Lung (tissue), 12 donors: Measurements from ENCODE around the gene SCYGR2. TPM values are rescaled to one million over a fixed set of nuclear protein-coding genes. Genes with fewer than 3 reads are reported as not detected.

Experiments
- ATAC-seq: fragments of 200-7000 bp; cut with Tn5 transposase; one replicate; pipeline ENCODE4 v1.9.1; 2020; ENCODE audit warnings: moderate number of reproducible peaks; ENCODE audit not compliant: insufficient read depth, low FRiP score
- DNase-seq, 3 donors: peaks; one replicate each; pipeline ENCODE4 v3.0.0-alpha.2; 2013 to 2017
- H3K27ac ChIP-seq, 2 donors: one replicate each; pipeline ENCODE4 v1.5.1; 2013; ENCODE audit warnings: mild to moderate bottlenecking in 2 of 2, moderate library complexity in 2 of 2, control low read depth in 1 of 2, inconsistent platforms in 1 of 2, low read depth in 1 of 2, low read length in 1 of 2
- H3K27me3 ChIP-seq, 3 donors: one replicate each; pipeline ENCODE4 v1.5.1; 2013; ENCODE audit warnings: low read length in 2 of 3; ENCODE audit not compliant: control insufficient read depth in 3 of 3, insufficient read depth in 3 of 3
- H3K36me3 ChIP-seq, 4 donors: one replicate each; pipeline ENCODE4 v1.5.1; 2013; ENCODE audit warnings: low read length in 4 of 4, mild to moderate bottlenecking in 1 of 4, moderate library complexity in 1 of 4; ENCODE audit not compliant: control insufficient read depth in 4 of 4, insufficient read depth in 4 of 4
- H3K4me1 ChIP-seq, 5 donors: one replicate each; pipeline ENCODE4 v1.5.1; 2013; ENCODE audit warnings: low read length in 5 of 5, mild to moderate bottlenecking in 2 of 5, moderate library complexity in 1 of 5; ENCODE audit not compliant: control insufficient read depth in 5 of 5, insufficient read depth in 5 of 5
- H3K4me3 ChIP-seq: one replicate; pipeline ENCODE4 v1.5.1; 2013; ENCODE audit warnings: mild to moderate bottlenecking, control low read depth, moderate library complexity
- H3K9ac ChIP-seq, 2 donors: one replicate each; pipeline ENCODE4 v1.5.1; 2013; ENCODE audit warnings: low read length in 2 of 2, control low read depth in 1 of 2; ENCODE audit not compliant: insufficient read depth in 1 of 2
- H3K9me3 ChIP-seq, 4 donors: one replicate each; pipeline ENCODE4 v1.5.1; 2013; ENCODE audit warnings: low read length in 3 of 4, mild to moderate bottlenecking in 1 of 4, moderate library complexity in 1 of 4; ENCODE audit not compliant: control insufficient read depth in 4 of 4, insufficient read depth in 3 of 4
- CTCF ChIP-seq: IDR thresholded peaks from 2 replicates; pipeline ENCODE4 v1.5.1; 2012; ENCODE audit warnings: mild to moderate bottlenecking; ENCODE audit errors: control extremely low read depth, extremely low read depth
- WGBS, 2 donors: extraction: QIAGEN DNeasy Blood & Tissue Kit; methylation state at CpG; one replicate each; pipeline ENCODE4 v1.1.7; 2013; 5-methylcytosine and 5-hydroxymethylcytosine counted together
- polyA plus RNA-seq, 2 donors: library from polyadenylated mRNA; stranded (reverse); fragments of 200-250 nt; gene quantifications; one replicate each; pipeline ENCODE4 v1.2.1, GENCODE V29; 2013
- total RNA-seq, 2 donors: library from RNA; depleted of rRNA in 1 of 2; stranded (reverse); fragments of >200 nt in 1 of 2; gene quantifications; one replicate each; pipeline ENCODE4 v1.2.1, GENCODE V29; 2014 to 2021
- donor health status: control.
- donor health status: control.
- donor health status: Bipolar disorder and iron deficiency.
- donor health status: healthy.
- donor health status: DM: yes; HTN: yes; CAD: no.

The SCYGR2 gene
- total and polyA plus RNA-seq, 4 donors = not detected

GRCh38 chr2:227576812-227577211, 21.9 kb upstream of the SCYGR2 start:
- Histone ChIP-seq H3K9ac (no peak overlapping the region), H3K36me3 (no peaks in the 10 kb centered on the region), H3K9me3 (no peaks in the 10 kb centered on the region), H3K4me1 (no peaks in the 10 kb centered on the region), H3K4me3 (no peak overlapping the region), H3K27ac (no peak overlapping the region), H3K27me3 (no peaks in the 10 kb centered on the region)
- no peak for DNase-seq
- no peak for ATAC-seq
- no peak for TF ChIP-seq CTCF
- 75 to 82% methylated on average over 2 of the region's 2 CpGs for WGBS, 2 donors

GRCh38 chr2:227577555-227577954, 21.1 kb upstream of the SCYGR2 start:
- no peaks in the 10 kb centered on the region for H3K4me1 ChIP-seq
- 40 to 66% methylated on average over 2 of the region's 2 CpGs for WGBS, 2 donors
- ATAC-seq (no peak), DNase-seq (no peak)
- H3K27me3 ChIP-seq = no peaks in the 10 kb centered on the region
- TF ChIP-seq CTCF = no peak
- no peaks in the 10 kb centered on the region for H3K36me3 ChIP-seq
- no peak overlapping the region for H3K4me3 ChIP-seq
- H3K27ac ChIP-seq = no peak overlapping the region
- no peaks in the 10 kb centered on the region for H3K9me3 ChIP-seq
- no peak overlapping the region for H3K9ac ChIP-seq

DNA sequence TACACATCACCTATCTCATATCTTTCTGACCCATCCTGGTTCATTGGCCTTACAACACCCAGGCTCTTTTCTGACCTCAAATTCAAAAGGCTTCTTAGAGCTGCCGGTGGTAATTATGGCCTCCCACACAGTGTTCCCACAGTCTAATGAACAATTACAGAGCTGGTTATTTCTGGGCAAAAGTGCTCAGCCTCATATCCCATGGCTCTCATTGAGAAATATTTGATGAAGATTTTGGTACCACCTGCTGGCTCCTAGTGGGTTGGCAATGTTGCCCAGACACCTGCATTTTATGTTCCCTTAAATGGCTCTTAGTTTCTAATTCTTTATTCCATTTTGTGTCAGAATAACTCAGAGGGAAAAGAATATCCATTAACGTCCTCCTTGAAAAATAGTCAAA, 20.1 kb upstream of the SCYGR2 start:
- Histone ChIP-seq H3K9me3 (peaks cover 0 to 6% (median 2%) of the 10 kb centered on the region in 4 donors), H3K4me3 (no peak overlapping the region), H3K36me3 (no peaks in the 10 kb centered on the region), H3K27me3 (no peaks in the 10 kb centered on the region), H3K27ac (no peak overlapping the region), H3K4me1 (no peaks in the 10 kb centered on the region), H3K9ac (no peak overlapping the region)
- TF ChIP-seq CTCF = no peak
- WGBS, 2 donors = 88 to 96% methylated on average over 2 of the region's 2 CpGs
- no peak for DNase-seq
- no peak for ATAC-seq

DNA sequence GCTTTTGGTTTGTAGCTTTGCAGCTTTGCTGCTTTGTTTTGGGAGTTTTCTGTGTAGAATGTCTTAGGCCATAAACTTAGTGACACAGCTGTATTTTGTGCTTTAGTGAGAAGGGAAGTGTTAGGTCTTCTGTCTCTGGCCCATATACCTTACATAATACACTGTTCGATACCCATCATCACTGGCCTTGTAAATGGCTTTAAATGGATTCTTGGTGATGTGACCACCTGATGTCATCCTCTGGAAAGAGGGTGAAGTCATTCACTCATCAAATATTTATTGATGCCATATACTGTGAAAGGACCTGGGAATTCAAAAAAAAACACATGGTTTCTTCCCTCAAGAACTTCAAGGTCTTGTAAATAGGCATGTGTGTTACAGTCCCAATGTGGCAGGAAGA, 18.9 kb upstream of the SCYGR2 start:
- no peak for TF ChIP-seq CTCF
- DNase-seq (no peak), ATAC-seq (no peak)
- Histone ChIP-seq H3K27me3 (no peaks in the 10 kb centered on the region), H3K27ac (no peak overlapping the region), H3K4me3 (no peak overlapping the region), H3K4me1 (no peaks in the 10 kb centered on the region), H3K9me3 (peaks cover 0 to 10% (median 2%) of the 10 kb centered on the region in 4 donors), H3K9ac (no peak overlapping the region), H3K36me3 (no peaks in the 10 kb centered on the region)
- 61 to 100% methylated on average over 1 of the region's 1 CpG for WGBS, 2 donors
